Thoracic aorta (tissue), 2 donors: ENCODE data around the gene PEA15. TPM values are rescaled to one million over a fixed set of nuclear protein-coding genes. Genes with fewer than 3 reads are reported as not detected.

Experiments used
- ATAC-seq: fragments of 150-250 bp; one replicate; pipeline ENCODE4 v1.8.0; 2017; ENCODE audit warnings: low read depth; ENCODE audit not compliant: insufficient number of reproducible peaks, low FRiP score
- DNase-seq: peaks from one replicate; pipeline ENCODE4 v3.0.0-alpha.2; 2020; ENCODE audit warnings: low spot score
- H3K27ac ChIP-seq, 2 donors: fragments of 200-600 bp; sonication (generic); 1 replicate in 1 of 2; 2 replicates in 1 of 2; pipeline ENCODE4 v1.5.1; 2016; ENCODE audit warnings: mild to moderate bottlenecking in 2 of 2, moderate library complexity in 2 of 2
- H3K27me3 ChIP-seq: fragments of 200-600 bp; sonication (generic); replicated peaks from 2 replicates; pipeline ENCODE4 v1.6.0; 2016; ENCODE audit warnings: mild to moderate bottlenecking; ENCODE audit not compliant: insufficient read depth
- H3K36me3 ChIP-seq: fragments of 200-600 bp; sonication (generic); one replicate; pipeline ENCODE4 v1.5.1; 2016
- H3K4me1 ChIP-seq, 2 donors: fragments of 200-600 bp; sonication (generic); 1 replicate in 1 of 2; 2 replicates in 1 of 2; pipeline versions ENCODE4 v1.5.1 to v1.6.0; 2016; ENCODE audit warnings: low read depth in 2 of 2, mild to moderate bottlenecking in 1 of 2; ENCODE audit not compliant: control insufficient read depth in 1 of 2
- H3K4me3 ChIP-seq: fragments of 200-600 bp; sonication (generic); 2 replicates; pipeline ENCODE4 v1.5.1; 2016; ENCODE audit warnings: mild to moderate bottlenecking
- H3K9me3 ChIP-seq: fragments of 200-600 bp; sonication (generic); 2 replicates; pipeline ENCODE4 v1.5.1; 2016
- total RNA-seq, 2 donors: library from RNA; depleted of rRNA; stranded (reverse); fragments of >200 nt; gene quantifications; one replicate each; pipeline versions ENCODE4 v1.1.0 to v1.2.3, GENCODE V29; 2016
- TF ChIP-seq, protein P1 (sequence below): fragments of 200-600 bp; sonication (generic); IDR thresholded peaks from one replicate; pipeline ENCODE4 v1.5.1; 2019; ENCODE audit warnings: antibody characterized with exemption

Gene PEA15
- total RNA-seq, 2 donors from 2014 or later = 131 to 194 TPM

GRCh38 chr1:160207771-160208556 lies 2.8 kb downstream of the PEA15 start:
- peak overlapping the region; percentile 3 for H3K4me3 ChIP-seq
- TF ChIP-seq, protein P1, sequence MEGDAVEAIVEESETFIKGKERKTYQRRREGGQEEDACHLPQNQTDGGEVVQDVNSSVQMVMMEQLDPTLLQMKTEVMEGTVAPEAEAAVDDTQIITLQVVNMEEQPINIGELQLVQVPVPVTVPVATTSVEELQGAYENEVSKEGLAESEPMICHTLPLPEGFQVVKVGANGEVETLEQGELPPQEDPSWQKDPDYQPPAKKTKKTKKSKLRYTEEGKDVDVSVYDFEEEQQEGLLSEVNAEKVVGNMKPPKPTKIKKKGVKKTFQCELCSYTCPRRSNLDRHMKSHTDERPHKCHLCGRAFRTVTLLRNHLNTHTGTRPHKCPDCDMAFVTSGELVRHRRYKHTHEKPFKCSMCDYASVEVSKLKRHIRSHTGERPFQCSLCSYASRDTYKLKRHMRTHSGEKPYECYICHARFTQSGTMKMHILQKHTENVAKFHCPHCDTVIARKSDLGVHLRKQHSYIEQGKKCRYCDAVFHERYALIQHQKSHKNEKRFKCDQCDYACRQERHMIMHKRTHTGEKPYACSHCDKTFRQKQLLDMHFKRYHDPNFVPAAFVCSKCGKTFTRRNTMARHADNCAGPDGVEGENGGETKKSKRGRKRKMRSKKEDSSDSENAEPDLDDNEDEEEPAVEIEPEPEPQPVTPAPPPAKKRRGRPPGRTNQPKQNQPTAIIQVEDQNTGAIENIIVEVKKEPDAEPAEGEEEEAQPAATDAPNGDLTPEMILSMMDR = no peak
- no peaks in the 10 kb centered on the region for H3K9me3 ChIP-seq
- no peak for ATAC-seq
- H3K27ac ChIP-seq = peak overlapping the region; percentile 54 to 95
- DNase-seq = no peak
- peaks cover 15% of the 10 kb centered on the region for H3K36me3 ChIP-seq
- peaks cover 40 to 68% of the 10 kb centered on the region in 2 donors for H3K4me1 ChIP-seq
- no peaks in the 10 kb centered on the region for H3K27me3 ChIP-seq

DNA sequence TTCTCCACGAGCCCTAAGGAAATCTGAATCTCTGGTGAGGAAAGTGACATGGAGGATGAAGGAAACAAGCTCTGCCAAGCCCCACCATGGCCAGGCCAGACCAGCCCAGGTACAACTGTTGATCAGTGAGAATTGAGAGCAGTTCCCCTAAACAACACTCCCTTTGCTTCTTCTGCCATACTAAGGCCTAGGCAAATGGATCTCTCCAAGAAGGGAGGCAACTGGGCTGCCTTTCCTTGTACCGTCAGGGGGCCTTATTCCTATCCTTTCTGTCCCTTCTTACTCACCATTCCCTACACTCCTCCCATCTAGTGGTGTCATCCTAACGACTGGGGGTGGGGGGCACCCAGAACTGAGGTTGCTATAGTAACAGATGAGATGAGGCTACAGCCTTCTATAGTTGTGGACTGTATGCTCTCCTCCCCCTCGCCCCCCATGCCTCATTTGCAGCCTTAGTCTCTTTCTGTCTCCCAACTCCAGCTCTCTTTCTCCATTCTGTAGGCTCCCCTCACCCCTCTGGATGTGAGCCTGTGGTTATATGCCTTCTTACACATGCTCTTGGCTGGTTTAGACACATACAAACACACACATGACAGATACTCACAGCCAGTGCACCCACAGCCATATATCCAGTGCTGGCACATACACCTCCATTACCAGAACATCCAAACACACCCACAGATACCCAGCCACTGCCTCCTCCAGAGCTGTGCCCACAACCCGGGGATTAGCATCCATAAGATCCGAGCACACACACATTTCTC lies 3.6 kb downstream of the PEA15 start:
- DNase-seq = no peak
- Histone ChIP-seq H3K4me3 (peak overlapping the region; percentile 3), H3K27ac (peak overlapping the region; percentile 54 to 95), H3K27me3 (no peaks in the 10 kb centered on the region), H3K4me1 (peaks cover 40 to 68% of the 10 kb centered on the region in 2 donors), H3K9me3 (no peaks in the 10 kb centered on the region), H3K36me3 (peaks cover 23% of the 10 kb centered on the region)
- TF ChIP-seq, protein P1 = no peak
- ATAC-seq = no peak

GRCh38 chr1:160209321-160210046 lies 4.3 kb downstream of the PEA15 start:
- Histone ChIP-seq H3K4me3 (no peak overlapping the region), H3K4me1 (peaks cover 40 to 64% of the 10 kb centered on the region in 2 donors), H3K9me3 (no peaks in the 10 kb centered on the region), H3K27me3 (no peaks in the 10 kb centered on the region), H3K36me3 (peaks cover 31% of the 10 kb centered on the region), H3K27ac (peak overlapping the region; percentile 66 to 95)
- TF ChIP-seq, protein P1 = no peak
- DNase-seq = no peak
- ATAC-seq = no peak

GRCh38 chr1:160210561-160210960 lies 5.4 kb downstream of the PEA15 start:
- DNase-seq (no peak), ATAC-seq (no peak)
- Histone ChIP-seq H3K36me3 (peaks cover 37% of the 10 kb centered on the region), H3K4me3 (no peak overlapping the region), H3K27ac (peak overlapping the region; percentile 66 to 95), H3K4me1 (peaks cover 37 to 59% of the 10 kb centered on the region in 2 donors), H3K27me3 (no peaks in the 10 kb centered on the region), H3K9me3 (no peaks in the 10 kb centered on the region)
- TF ChIP-seq, protein P1 = no peak
